NCI-H2171 (cell line): ENCODE data around the gene DBN1.

Experiments
- DNase-seq: peaks from one replicate; lab custom pipeline; 2025; lab: John Stamatoyannopoulos, UW

Gene DBN1

DNA sequence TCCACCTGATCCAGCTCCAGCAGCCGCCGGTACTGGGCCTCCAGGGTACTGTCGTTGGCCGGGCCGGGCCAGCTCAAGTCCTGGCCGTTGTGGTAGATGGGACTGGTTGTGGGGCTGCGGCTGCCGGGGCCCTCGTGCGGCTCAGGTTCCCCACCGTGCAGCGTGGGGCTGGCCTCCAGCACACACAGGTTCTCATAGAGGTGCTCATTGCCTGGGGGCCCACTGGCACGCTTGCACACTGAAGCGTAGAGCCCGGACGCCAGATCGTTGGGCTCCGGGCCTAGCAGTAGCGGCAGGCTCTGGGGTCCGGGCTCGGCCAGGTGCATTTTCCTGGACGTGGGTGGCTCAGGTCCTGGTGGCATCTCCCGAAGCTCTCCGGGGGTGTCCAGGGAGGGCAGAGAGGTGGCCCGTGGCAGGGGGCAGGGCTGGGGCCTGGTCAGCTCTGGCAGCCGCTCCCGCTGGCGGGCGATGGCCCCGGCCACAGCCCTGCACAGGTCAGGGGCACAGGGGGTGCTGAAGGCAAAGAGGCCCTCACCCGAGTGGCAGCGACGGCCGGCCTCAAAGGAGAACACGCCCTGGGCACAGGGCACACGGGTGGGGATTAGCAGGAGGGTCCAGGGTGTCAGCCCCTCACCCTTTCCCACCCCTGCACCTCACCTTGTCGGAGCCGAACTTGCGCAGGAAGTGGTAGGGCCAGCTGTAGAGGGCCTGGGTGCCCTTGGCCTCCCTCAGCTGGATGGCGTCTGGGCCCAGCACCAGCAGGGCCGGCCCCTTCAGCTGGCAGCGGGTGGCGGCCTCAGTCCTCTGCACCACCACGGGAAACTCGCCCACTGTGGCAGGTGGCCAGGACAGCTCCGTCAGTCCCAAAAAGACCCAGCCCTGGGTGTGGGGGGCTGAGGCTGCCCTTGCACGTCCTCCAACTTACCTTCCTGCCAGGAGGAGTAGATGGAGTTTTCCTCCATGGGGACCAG is 30.9 kb upstream of the DBN1 start:
- no peak for DNase-seq

DNA sequence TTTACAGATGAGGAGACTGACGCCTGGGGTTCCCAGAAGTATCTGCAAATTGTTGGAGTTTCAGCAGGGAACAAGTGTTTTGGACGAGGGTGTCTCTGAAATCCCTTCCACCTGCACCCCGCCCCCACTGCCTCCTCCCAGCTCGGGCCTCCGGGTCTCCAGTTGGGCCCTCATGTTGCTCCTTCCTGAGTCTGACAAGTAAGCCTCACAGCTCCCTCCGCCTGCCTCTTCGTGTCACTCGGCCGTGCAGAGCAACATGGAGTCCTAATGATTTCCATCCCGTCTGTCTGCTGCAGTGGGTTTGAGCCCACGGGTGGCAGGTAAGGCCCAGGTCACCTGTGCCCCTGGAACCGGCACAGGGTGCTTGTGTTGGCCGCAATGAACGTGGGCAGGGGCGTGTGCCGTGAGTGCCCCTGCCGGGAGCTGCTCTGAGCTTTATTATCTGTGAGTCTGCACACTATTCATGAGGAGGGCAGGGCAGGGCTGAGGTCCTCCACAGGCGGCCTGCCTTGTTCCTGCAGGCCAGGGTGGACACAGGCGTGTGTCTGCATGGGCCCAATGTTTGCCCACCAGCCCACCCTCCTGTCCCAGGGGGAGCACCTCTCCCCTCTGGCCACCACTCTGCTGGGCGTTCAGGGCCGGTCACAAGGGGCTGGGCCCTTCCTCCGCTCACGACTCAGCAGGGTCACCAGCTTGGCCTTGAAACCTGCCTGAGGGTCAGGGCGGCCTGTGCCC is 30.1 kb upstream of the DBN1 start:
- no peak for DNase-seq

DNA sequence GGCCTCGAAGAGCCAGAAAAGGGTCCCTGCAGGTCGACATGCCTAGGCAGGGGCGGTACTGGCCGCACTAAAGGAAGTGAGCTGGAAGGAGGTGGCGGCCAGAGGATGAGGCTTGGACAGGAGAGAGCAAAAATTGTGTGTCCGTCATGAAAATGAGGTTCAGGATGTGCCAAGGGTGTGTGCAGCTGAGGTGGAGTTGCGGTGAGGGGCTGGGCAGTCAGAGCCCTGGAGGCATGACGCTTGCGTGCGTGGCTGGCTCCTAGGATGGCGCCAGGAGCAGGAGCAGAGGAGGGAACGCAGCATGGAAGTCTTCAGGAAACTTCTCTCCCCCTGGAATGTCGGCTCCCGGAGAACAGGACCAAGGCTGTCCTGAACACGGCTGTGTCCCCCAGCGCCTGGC is 29.5 kb upstream of the DBN1 start:
- no peak for DNase-seq

DNA sequence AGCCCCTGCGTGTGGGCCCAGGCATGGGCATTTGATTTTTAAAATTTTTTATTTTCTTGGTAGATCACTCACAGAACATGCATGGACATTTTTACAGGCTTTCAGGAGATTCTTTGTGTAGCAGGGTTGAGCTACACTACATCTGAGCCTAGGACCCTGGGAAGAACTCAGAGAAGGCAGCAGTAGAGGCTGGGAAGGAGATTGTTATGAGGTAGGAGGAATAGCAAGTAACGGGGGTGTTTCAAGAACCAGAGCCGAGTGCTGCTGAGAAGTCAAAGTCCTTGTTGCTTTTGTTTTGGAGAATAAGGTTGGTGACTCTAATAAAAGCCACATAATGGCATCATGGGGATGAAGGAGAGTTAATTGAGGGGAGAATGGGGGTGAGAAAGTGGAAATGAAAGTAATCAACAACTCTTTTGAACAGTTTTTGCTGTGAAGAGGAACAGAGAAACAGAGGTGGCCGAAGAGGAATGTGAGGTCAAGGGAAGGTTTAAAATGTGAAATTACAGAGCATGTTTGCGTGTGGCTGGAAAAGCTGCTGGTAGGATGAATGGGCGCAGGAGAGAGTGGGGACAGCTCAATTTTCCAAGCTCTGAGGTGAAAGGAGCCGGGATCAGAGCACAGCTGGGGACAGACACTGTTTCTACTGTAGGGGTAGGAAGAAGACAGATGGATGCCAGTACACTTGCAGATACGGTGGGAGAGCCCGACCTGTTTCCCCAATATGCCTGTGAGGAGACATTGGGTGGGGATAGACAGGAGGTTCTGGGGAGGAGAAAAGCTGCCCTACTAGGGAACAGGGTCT is 28.6 kb upstream of the DBN1 start:
- no peak for DNase-seq

DNA sequence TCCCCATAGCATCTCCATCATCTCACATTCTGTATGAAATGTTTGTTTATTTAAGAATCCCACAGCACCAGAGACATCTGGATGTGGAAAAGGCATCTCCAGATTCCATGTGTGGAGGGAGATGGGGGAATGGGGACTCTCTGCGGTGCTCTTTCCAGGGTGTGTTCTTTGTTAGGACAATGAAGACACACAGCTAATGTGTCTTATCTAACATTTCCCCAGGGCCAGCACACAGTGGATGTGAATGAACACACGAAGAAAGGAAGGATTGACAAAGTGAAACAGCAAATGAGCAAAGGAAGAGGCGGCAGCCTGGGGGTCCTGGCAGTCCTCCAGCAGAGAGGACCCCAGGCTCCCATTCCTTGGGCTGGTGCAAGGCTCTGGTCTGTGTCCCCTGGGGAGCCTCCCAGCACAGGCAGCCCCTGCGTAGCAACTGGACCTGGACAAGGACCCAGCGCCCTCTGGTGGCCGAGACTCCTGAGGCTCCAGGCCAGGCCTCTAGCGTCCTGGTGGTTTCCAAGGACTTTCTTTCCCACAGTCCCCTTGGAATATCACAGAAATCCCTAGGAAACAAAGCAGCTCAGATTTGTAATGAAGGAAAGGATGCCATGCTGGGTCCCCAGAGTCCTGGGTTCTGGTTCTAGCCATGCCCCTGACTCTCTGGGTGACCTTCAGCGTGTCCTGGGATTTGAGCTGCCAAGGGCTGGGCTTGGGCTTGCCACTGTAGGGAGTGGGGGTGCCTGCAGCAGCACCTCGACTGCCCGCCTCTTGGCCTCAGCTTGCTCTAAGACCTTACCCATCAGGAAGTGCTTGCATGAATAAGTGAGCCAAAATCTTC is 27.5 kb upstream of the DBN1 start:
- peak; percentile 51 for DNase-seq

DNA sequence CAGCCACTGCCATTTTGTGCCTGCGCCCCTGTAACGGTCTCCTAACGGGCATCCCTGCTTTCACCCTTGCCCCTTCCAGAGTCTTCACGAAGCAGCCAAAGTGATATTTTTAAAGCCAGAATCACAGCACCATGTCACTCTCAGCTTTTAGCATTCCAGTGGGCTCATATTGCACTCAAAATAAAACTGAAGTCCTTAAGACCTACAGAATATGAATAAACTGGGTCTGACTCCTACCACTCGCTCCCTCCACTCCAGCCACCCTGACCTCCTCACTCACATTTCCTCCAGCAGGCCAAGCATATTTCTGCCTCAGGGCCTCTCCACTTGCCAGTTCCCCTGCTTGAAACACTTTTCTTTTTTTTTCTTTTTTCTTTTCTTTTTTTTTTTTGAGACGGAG is 26.4 kb upstream of the DBN1 start:
- DNase-seq: no peak

DNA sequence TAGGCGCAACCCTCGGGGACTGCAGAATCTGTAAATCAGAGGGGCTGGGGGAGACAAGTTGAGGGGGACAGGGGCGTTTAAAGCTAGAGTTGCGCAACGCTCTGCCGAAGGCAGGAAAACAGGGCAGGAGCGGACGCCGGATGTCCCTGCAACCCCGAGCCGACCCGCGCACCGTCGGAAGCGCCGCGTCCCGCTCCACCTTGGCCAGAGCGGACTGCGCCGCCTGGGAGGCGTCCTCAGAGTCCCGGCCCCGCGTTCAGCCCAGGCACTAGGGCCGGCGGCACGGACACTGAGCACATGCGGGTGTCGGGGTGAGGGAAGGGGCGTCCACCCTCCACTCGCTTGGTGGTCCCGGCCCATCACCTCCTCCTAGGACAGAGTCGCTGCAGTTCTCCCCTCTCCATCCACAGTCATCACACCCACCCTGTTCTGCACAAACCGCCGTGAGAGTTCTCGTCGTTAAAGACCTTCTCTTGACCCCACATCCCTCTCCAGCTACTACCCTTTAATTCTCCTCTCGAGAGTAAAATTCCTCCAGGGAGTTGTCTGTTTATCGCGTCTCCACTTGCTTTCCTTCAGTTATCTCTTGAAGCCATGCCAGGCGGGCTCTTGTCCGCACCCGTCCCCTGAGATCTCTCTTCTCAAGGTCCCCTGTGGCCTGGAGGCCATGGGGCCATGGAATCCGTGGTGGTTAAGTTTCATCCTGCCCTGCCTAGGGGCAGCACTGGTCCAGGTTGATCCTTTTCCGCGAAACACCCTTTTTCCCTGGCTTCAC is 24.8 kb upstream of the DBN1 start:
- no peak for DNase-seq

DNA sequence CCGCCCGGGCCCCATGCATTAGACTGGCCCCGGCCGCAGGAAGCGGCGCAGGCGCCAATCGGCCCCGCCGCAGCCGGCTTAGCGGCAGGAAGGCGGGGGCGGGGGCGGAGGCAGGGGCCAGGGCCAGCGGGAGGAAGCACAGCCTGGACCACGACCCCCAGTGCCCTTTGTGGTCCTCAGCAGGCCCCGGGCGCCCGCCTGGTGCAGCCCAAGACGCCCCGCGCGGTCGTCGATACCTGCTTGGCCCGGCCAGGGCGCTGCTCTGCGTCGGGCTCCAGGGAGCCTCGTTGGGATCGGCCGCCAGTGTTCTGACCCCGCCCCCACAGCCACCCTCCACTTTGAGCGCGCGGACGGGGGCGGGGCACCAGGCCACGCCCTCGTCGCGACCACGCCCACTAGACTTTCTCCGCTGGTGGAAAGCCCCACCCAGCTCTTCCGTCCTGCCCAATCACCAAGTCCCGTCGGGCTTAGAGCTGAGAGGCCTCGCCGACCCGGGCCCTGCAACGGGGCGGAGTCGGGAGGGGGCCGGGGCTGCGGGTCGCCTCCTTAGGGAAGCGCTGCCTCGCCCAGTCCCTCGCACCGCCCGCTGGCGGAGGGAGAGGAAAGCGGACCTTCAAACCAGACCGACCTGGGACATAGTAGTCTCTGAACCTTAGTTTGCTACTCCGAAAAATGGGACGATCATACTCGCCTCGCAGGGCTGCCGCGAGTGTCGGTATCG is 24.0 kb upstream of the DBN1 start, which contains the start of gene PDLIM7:
Gene PDLIM7, minus strand, starts transcription at position 313 of the 721 bp plus-strand sequence. CDS start 1,092 bp downstream, outside the sequence.
- DNase-seq: peak; percentile 73

DNA sequence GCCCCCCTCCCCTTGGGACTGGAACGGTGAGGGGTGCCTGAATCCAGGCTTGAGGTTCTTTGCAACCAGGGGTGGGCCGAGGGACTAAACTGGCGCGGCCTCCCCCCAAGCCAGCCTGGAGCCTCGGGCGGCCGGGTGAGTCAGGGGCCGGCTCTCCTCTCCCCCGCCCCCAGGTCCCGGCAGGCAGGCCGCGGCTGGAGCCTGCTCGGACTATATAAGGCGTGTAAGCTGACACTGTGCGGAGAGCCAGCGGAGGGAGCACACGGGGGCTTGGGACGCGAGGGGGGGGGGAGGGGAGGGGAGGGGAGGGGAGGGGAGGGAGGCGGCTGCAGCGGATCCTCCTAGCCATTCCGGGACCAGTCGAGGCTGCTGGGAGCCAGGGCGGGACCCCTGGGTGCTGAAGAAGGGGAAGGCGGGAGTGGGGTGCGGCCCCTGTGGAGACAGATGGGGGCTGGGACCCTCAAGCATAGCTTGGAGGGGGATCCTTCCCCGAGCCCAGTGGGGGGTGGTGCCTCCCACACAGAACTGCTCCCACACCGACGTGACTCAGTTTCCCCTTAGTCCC is 23.4 kb upstream of the DBN1 start:
- peak; percentile 32 for DNase-seq

DNA sequence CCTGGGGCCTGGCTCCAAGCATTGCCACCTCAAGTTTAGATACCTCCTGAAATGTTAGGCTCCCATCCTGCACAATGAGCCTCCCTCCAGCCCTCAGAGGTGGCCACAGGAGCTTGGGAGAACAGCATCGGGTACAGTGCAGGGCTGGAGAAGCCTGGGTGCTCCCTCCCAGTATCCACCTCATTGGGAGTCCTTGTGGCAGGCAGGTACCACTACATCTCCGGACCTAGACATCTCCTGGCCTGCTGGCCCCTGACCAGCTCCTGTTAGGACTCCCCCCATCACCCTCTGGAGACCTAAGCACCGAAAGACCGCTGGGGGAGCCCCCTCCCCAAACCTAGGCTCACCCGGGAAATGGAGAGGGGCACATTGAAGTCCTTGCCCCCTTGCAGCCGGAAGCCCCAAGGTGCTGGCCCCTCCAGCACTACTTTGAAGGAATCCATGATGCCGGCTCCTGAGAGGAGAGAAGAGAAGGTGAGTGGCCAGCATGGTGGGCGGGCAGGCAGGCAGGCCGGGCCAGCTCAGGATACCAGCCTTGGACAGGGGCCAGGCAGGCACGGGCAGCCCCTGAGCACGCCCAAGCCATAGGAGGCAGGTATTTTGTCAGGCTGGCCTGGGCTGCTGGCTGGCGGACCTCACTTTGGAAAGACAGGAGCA is 22.8 kb upstream of the DBN1 start:
- no peak for DNase-seq

DNA sequence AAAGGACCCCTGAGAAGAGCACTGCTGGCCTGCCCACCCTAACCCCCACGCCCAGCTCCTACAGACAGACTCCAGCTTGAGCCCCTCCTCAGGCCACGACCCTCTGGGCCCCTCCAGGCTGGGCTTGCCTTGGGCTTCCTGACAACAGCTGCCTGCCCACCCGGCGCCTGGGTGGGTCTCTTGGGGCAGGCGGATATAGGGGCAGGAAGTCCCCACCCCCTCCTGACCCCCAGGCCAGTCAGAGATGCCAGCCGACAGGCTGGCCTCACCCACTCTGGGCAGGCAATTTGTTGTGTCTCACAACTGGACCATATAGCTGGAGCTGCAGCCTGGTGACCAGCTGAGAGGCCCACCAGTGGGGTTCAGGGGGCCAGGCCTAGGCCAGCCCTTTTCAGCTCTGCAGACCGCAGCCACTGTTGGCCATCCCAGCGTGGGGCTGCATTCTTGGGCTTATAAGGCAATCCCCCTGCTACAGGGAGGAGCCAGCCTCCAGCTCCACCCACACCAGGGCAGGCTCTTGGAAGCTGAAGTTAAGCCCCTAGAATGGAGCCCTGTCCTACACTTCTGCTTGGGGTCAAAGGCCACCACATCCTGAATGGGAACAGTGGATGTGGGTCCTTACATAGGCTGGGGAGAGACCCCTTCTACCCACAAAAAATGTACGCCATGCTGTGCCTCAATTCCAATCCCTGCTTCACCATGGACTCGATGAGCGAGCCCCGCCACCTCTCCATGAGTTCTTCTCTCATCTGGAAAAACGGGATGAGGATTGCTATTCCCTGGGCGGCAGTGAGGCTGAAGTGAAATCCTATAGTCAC is 22.0 kb upstream of the DBN1 start:
- no peak for DNase-seq

DNA sequence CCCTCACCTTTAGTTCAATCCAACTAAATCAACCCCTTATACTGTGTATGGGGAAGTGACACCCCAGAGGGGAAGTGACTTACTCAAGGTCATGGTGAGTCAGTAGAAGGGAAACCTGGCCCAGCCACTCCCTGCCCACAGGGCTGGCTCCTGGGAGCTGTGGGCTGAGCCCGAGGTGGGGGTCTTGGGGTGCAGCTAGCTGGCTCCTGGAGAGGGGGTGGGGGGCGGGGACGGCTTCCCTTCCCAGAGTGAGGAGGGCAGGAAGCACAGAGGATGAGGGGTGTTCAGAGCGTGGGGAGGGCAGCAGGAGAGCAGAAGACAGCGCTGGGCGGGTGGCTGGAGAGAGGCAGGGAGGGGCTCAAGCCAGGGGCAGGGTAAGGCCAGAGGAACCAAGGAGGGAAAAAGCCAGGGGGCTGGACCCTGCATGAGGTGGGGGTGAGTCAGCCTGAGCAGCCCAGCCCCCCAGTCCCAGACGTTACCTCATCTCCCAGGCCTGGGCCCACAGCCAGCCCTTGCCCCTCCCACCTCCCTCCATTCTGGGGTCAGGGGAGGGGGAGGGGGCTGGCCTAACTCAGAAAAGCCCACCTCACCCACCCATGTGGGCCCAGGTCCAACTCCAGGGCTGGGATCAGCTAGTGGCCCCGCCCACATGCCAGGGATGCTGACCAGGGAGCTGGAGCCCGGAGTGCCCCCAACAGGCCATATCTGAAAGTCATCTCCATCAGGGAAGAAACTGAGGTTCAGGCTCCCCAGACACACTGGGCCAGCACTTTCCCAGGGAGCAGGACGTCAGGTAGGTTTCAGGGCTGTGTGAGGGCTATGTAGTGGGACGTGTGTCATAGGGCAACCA is 21.1 kb upstream of the DBN1 start:
- no peak for DNase-seq

DNA sequence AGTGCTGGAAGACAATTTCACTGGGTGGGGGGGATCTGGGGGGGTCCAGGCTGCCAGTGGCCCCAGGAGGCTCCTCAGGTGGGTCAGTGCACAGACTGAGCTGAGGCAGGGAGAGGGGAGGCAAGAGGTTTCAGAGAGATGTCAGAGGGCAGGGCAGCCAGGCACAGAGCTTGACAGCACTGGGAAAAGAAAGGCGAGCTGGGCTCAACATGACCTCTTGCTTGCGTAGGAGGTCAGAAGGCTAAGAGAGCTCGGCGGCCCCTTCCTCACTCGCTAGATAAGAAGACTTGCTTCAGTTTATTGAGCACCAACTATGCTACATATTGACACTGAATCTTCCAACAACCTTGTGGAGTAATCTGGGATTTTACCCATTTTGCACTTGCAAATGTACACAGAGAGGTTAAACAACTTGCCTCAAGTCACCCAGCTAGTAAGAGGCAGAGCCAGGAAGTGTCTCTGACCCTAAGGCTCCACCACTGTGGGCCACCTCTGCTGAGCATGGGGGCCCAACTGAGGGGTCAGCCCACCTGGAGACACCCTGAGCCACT is 20.4 kb upstream of the DBN1 start:
- DNase-seq: no peak

DNA sequence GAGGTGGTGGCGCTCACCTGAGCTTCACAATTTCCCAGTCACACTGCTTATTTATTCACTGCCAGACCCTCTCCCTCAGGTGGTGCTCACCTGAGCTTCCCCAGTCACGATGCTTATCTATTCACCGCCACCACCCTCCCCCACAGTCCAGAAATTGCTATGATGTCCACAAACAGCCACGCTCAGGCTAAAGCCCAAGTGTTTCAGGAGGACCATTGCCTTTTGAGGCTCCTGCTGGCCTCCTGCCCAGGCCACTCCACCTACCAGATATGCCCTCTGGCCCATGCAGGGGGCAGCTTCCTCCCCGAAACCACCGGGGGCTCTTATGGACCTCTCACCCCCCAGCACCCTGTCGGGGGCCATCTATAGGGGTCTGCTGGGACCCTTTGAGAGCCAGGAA is 19.4 kb upstream of the DBN1 start:
- DNase-seq: no peak

DNA sequence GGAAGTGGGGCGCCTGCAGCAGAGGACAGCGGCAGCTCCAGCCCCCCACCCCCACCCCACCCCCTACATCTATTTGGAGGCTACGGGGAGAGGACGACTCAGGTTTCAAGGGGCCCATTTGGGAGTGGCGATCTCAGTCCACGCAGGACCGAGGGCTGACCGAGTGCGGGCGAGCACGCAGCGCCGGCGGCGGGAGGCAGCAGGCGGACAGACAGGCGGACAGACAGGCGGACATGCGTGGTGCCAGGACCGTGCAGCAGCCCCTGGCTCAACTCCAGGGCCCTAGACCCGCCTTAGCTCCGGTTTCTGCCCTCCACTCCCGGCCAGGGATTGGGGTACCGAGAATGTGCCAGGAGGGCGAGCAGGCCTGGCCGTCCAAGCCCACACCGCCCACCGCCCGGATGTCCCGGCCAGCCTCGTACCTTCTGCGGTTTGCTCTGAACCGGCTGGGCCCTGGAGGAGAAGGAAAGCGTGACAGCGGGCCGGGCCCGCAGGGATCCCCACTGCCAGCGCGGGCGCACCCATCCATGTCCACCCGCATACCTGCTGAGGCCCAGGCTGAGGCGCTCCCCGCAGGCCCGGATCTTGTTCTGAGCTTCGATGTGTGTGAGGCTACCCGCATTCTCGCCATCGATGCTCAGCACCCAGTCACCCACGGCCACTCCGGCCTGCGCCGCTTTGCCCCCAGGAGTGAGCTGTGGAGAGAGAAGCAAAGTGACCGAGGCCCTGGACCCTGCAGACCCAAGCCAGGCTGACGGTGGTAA is 18.7 kb upstream of the DBN1 start:
- no peak for DNase-seq

DNA sequence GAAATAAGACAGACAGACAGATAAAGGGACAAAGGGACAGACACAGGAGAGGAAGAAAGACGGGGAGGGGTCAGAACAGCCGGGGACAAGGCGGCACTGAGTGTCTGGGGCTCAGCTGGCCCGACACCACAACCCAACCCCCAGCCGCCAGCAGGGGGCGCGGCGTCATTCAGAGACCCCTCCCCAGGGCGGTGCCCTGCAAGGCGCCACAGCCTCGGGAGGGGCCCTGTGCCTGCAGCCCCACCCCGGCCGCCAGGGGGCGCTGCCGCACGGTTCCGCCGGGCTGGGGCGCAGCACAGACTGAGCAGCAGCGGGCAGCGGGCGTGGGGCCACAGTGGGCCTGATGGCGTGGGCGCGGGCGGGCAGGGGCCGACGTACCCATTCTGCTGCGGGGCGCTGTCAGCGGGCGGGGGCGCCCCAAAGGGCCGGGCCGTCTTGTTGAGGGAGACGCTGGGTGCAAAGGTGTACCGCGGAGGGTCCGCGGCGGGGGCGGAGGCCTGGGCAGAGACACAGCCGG is 18.1 kb upstream of the DBN1 start:
- peak; percentile 27 for DNase-seq
